Suprapubic skin (tissue), 3 donors: ENCODE measurements around the gene EIF4E1B.

Experiments
- POLR2A ChIP-seq, 2 donors: fragments of 450-650 bp; IDR thresholded peaks; one replicate each; pipeline ENCODE4 v1.6.1; 2017; ENCODE audit warnings: antibody characterized with exemption in 2 of 2, mild to moderate bottlenecking in 2 of 2, moderate library complexity in 2 of 2
- TF ChIP-seq, protein P1 (sequence below), 2 donors: fragments of 200-600 bp in 1 of 2; fragments of 450-650 bp in 1 of 2; sonication (generic) in 1 of 2; IDR thresholded peaks; one replicate each; pipeline ENCODE4 v1.5.1; 2016 to 2019; ENCODE audit warnings: antibody characterized with exemption in 2 of 2, mild to moderate bottlenecking in 1 of 2, moderate library complexity in 1 of 2

DNA sequence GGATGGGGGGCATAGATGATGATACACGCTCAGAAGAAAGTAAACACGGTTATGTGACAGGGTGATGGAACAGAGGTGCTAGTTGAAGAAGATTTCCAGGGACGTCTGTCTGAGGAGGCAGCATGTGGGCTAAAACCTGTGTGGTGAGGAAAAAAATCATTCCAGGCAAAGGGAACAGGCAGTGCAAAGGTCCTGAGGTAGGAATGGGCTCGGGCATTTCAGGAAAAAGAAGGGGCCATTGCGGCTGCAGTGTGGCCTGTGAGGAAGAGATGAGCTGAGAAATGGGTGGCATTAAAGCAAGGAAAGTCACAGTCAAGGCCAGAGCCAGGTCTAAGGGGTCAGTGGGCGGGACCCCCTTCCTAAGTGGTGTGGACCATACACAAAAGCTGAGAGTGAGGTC is 35.0 kb downstream of the EIF4E1B start:
- TF ChIP-seq POLR2A (IDR thresholded peaks at IDR 0.05), result no peak
- TF ChIP-seq, protein P1, sequence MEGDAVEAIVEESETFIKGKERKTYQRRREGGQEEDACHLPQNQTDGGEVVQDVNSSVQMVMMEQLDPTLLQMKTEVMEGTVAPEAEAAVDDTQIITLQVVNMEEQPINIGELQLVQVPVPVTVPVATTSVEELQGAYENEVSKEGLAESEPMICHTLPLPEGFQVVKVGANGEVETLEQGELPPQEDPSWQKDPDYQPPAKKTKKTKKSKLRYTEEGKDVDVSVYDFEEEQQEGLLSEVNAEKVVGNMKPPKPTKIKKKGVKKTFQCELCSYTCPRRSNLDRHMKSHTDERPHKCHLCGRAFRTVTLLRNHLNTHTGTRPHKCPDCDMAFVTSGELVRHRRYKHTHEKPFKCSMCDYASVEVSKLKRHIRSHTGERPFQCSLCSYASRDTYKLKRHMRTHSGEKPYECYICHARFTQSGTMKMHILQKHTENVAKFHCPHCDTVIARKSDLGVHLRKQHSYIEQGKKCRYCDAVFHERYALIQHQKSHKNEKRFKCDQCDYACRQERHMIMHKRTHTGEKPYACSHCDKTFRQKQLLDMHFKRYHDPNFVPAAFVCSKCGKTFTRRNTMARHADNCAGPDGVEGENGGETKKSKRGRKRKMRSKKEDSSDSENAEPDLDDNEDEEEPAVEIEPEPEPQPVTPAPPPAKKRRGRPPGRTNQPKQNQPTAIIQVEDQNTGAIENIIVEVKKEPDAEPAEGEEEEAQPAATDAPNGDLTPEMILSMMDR (IDR thresholded peaks at IDR 0.05), result no peak
